Heart right ventricle (tissue), 16 donors: ENCODE results near the gene MBOAT2. TPM values are rescaled to one million over a fixed set of nuclear protein-coding genes. Genes with fewer than 3 reads are reported as not detected.
"Not testable (repeated sequence)": the region's sequence is repeated elsewhere in the genome, so short reads cannot be mapped to it uniquely, and the experiment has no call there.

Source experiments
- ATAC-seq, 8 donors: fragments of 200-7000 bp; cut with Tn5 transposase; one replicate each; pipeline ENCODE4 v1.9.1; 2020; ENCODE audit warnings: mild to moderate bottlenecking in 8 of 8, moderate library complexity in 8 of 8, moderate number of reproducible peaks in 1 of 8
- DNase-seq, 2 donors: peaks; one replicate each; pipeline ENCODE4 v3.0.0-alpha.2; 2020
- H3K27ac ChIP-seq, 10 donors: fragments of 200-600 bp; sonication (generic) in 2 of 10; one replicate each; pipeline versions ENCODE4 v1.5.0 to v1.8.0; 2020 to 2022; ENCODE audit warnings: mild to moderate bottlenecking in 3 of 10
- H3K27me3 ChIP-seq, 7 donors: fragments of 200-600 bp; one replicate each; pipeline ENCODE4 v1.8.0; 2021 to 2022; ENCODE audit warnings: mild to moderate bottlenecking in 2 of 7
- H3K36me3 ChIP-seq, 9 donors: fragments of 200-600 bp; sonication (generic) in 1 of 9; one replicate each; pipeline versions ENCODE4 v1.5.0 to v1.8.0; 2020 to 2022; ENCODE audit warnings: mild to moderate bottlenecking in 2 of 9
- H3K4me1 ChIP-seq, 9 donors: fragments of 200-600 bp; sonication (generic) in 1 of 9; one replicate each; pipeline versions ENCODE4 v1.5.0 to v1.8.0; 2020 to 2022; ENCODE audit warnings: mild to moderate bottlenecking in 4 of 9
- H3K4me3 ChIP-seq, 10 donors: fragments of 200-600 bp; sonication (generic) in 2 of 10; one replicate each; pipeline versions ENCODE4 v1.5.0 to v1.8.0; 2020 to 2022; ENCODE audit warnings: mild to moderate bottlenecking in 7 of 10, moderate library complexity in 2 of 10
- H3K9me3 ChIP-seq, 11 donors: fragments of 200-600 bp in 10 of 11; sonication (generic) in 2 of 11; one replicate each; pipeline versions ENCODE4 v1.5.0 to v1.8.0; 2013 to 2022; ENCODE audit warnings: mild to moderate bottlenecking in 2 of 11, control low read depth in 1 of 11, moderate library complexity in 1 of 11
- WGBS, 2 donors: extraction: QIAGEN DNeasy Blood & Tissue Kit; methylation state at CpG; one replicate each; pipeline ENCODE4 v1.1.7; 2013; ENCODE audit warnings: inconsistent platforms in 1 of 2; 5-methylcytosine and 5-hydroxymethylcytosine counted together
- intact Hi-C, 10 donors: fragments of 100-400 bp; cut with DNase I; formaldehyde crosslinking; loops; one replicate each; pipeline versions ENCODE4 v1.11.1 to v1.14.2; 2022
- polyA plus RNA-seq, 2 donors: library from polyadenylated mRNA; stranded (reverse); fragments of 200-250 nt; gene quantifications; one replicate each; pipeline ENCODE4 v1.2.3, GENCODE V29; 2013
- total RNA-seq, 10 donors: library from RNA; stranded (reverse); fragmentation: NEBNext Ultra II Directional in 3 of 10; extraction: Animal tissue kit (Norgen Biotek cat#: 25700) in 3 of 10; gene quantifications; one replicate each; pipeline versions ENCODE4 v1.2.1 to v1.2.4, GENCODE V29; 2021 to 2023
- TF ChIP-seq, protein P1 (sequence below), 9 donors: fragments of 200-600 bp; sonication (generic) in 2 of 9; IDR thresholded peaks; one replicate each; pipeline versions ENCODE4 v1.5.0 to v1.8.0; 2021 to 2022; ENCODE audit warnings: antibody characterized with exemption in 9 of 9, mild to moderate bottlenecking in 5 of 9, moderate library complexity in 1 of 9
- donor health status: Arrhythmogenic right ventricular cardiomyopathy.
- donor health status: ischemic (EF 13 %, LVEDD 7.1; RV severe dilation, severe dysfunction).
- donor health status: healthy with polysubstance abuse.
- donor health status: DM: no; HTN: yes; CAD: no.
- donor health status: DM: no; HTN: no; CAD: no.
- donor health status: ischemic (EF 25% LVEDD 6.9; RV normal size, moderate dysfunction).
- donor health status: ischemic (EF 25% LVEDD 5.7; RV mildly dilated, moderate dysfunction).
- donor health status: healthy.
- donor health status: DM: yes; HTN: yes; CAD: no.
- donor health status: Ischemic cardiomyopathy.
- donor health status: ischemic (EF 35%, LVEDD 5.7; RV mildly dilated, moderate dysfunction).
- donor health status: nonischemic (EF 11% LVEDD 7.7; RV severe dilation, severe dysfunction).
- donor health status: DM: yes; HTN: yes; CAD: no.
- donor health status: PGD.
- donor health status: ischemic (EF 29% LVEDD 5.4; RV normal size, mild dysfunction).
- donor health status: nonischemic (EF 23%, LVEDD 6.1; RV moderate dilation, normal function).

The MBOAT2 gene
- total and polyA plus RNA-seq, 12 donors = 6.3 to 35.3 (median 18.4) TPM

DNA sequence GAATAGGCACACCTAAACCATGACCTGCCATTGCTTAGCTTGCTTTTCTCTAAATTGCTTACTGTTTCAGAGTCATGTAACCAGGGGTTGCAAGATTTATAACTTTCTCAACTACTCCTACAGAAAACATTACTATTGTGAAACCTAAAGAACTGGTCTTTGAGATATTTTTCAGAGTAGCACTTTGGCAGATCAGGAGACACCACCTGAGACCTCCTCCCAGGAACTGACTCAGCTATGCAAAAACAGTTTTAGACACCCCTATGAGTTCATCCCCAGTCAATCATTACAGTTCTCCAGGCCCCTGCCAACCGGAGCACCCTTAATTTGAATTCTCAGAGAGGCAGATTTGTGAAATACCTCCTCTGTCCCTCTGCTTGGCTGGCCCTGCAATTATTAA, 80.3 kb downstream of the MBOAT2 start:
- TF ChIP-seq, protein P1, sequence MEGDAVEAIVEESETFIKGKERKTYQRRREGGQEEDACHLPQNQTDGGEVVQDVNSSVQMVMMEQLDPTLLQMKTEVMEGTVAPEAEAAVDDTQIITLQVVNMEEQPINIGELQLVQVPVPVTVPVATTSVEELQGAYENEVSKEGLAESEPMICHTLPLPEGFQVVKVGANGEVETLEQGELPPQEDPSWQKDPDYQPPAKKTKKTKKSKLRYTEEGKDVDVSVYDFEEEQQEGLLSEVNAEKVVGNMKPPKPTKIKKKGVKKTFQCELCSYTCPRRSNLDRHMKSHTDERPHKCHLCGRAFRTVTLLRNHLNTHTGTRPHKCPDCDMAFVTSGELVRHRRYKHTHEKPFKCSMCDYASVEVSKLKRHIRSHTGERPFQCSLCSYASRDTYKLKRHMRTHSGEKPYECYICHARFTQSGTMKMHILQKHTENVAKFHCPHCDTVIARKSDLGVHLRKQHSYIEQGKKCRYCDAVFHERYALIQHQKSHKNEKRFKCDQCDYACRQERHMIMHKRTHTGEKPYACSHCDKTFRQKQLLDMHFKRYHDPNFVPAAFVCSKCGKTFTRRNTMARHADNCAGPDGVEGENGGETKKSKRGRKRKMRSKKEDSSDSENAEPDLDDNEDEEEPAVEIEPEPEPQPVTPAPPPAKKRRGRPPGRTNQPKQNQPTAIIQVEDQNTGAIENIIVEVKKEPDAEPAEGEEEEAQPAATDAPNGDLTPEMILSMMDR (IDR thresholded peaks at IDR 0.05) = no peak
- no peaks in the 10 kb centered on the region for H3K27me3 ChIP-seq
- intact Hi-C loops = no loop called here
- H3K36me3 ChIP-seq = no peaks in the 10 kb centered on the region
- H3K27ac ChIP-seq = no peak overlapping the region
- WGBS, 2 donors = 100% methylated on average over 1 of the region's 1 CpG
- ATAC-seq = no peak
- H3K9me3 ChIP-seq = no peaks in the 10 kb centered on the region
- no peaks in the 10 kb centered on the region for H3K4me1 ChIP-seq
- H3K4me3 ChIP-seq = no peak overlapping the region
- DNase-seq = no peak

GRCh38 chr2:8922431-8922830, 81.1 kb downstream of the MBOAT2 start:
- H3K4me3 ChIP-seq = no peak overlapping the region
- ATAC-seq = no peak
- no peaks in the 10 kb centered on the region for H3K4me1 ChIP-seq

GRCh38 chr2:8918412-8918811, 85.1 kb downstream of the MBOAT2 start:
- peaks cover 0 to 7% (median 0%) of the 10 kb centered on the region in 11 donors for H3K9me3 ChIP-seq
- H3K27me3 ChIP-seq = no peaks in the 10 kb centered on the region
- TF ChIP-seq, protein P1 (IDR thresholded peaks at IDR 0.05) = no peak
- H3K4me3 ChIP-seq = no peak overlapping the region
- DNase-seq (no peak), ATAC-seq (no peak)
- no peaks in the 10 kb centered on the region for H3K4me1 ChIP-seq
- intact Hi-C loops = no loop called here
- H3K36me3 ChIP-seq = no peaks in the 10 kb centered on the region
- 97 to 98% methylated on average over 1 of the region's 1 CpG for WGBS, 2 donors
- H3K27ac ChIP-seq = no peak overlapping the region

More at GRCh38 chr2:8922431-8922830, 81.1 kb downstream of the MBOAT2 start:
- WGBS, 2 donors = 88 to 96% methylated on average over 3 of the region's 3 CpGs
- Histone ChIP-seq H3K27me3 (no peaks in the 10 kb centered on the region), H3K36me3 (no peaks in the 10 kb centered on the region), H3K9me3 (no peaks in the 10 kb centered on the region), H3K27ac (no peak overlapping the region)
- no peak for DNase-seq
- intact Hi-C loops = no loop called here
- TF ChIP-seq, protein P1 (IDR thresholded peaks at IDR 0.05) = no peak

- intact Hi-C loops = no loop called here
- 93 to 94% methylated on average over 4 of the region's 4 CpGs for WGBS, 2 donors
- H3K9me3 ChIP-seq = peaks cover 0 to 23% (median under 1%) of the 10 kb centered on the region in 11 donors
Measured at GRCh38 chr2:8915941-8916340, 87.5 kb downstream of the MBOAT2 start.

DNA sequence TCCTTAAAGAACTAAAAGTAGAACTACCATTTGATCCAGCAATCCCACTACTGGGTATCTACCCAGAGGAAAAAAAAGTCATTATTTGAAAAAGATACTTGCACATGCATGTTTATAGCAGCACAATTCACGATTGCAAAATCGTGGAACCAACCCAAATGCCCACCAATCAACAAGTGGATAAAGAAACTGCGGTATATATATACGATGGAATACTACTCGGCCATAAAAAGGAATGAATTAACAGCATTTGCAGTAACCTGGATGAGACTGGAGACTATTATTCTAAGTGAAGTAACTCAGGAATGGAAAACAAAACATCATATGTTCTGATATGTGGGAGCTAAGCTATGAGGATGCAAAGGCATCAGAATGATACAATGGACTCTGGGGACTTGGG, 89.7 kb downstream of the MBOAT2 start:
- H3K4me1 ChIP-seq, H3K27ac ChIP-seq, H3K36me3 ChIP-seq, intact Hi-C loops, H3K27me3 ChIP-seq, DNase-seq, H3K4me3 ChIP-seq, ATAC-seq: not testable (repeated sequence)
- H3K9me3 ChIP-seq = peaks cover 0 to 30% (median 4%) of the 10 kb centered on the region in 11 donors
- 96 to 98% methylated on average over 5 of the region's 5 CpGs for WGBS, 2 donors

More at GRCh38 chr2:8915941-8916340, 87.5 kb downstream of the MBOAT2 start:
- no peak for DNase-seq
- H3K36me3 ChIP-seq = no peaks in the 10 kb centered on the region
- H3K4me1 ChIP-seq = no peaks in the 10 kb centered on the region
- ATAC-seq = no peak
- no peaks in the 10 kb centered on the region for H3K27me3 ChIP-seq
- no peak overlapping the region for H3K27ac ChIP-seq
- TF ChIP-seq, protein P1 (IDR thresholded peaks at IDR 0.05) = no peak
- no peak overlapping the region for H3K4me3 ChIP-seq
